K562 (cell line): Measurements from ENCODE around the gene TNP1.

Experiments
- ESRRA ChIP-seq: fragments of 450-650 bp; IDR thresholded peaks from 2 replicates; pipeline ENCODE4 v1.6.1; 2014; ENCODE audit warnings: low read depth, mild to moderate bottlenecking, moderate library complexity, borderline replicate concordance
- SAFB2 ChIP-seq: fragments of 200-400 bp; formaldehyde crosslinking; IDR thresholded peaks from 2 replicates; pipeline ENCODE4 v1.6.1; 2018; ENCODE audit warnings: borderline replicate concordance, low read length, low read depth, moderate library complexity; ENCODE audit not compliant: severe bottlenecking
- SRSF7 ChIP-seq: fragments of 200-400 bp; formaldehyde crosslinking; optimal IDR thresholded peaks from 2 replicates; pipeline ENCODE3; 2017; ENCODE audit warnings: mild to moderate bottlenecking, low read depth, low read length
- ZNF699 ChIP-seq: fragments of 250-450 bp; sonication (Bioruptor Pico); IDR thresholded peaks from 2 replicates; pipeline ENCODE4 v1.8.0; 2021; ENCODE audit warnings: mild to moderate bottlenecking, moderate library complexity; ENCODE audit not compliant: insufficient replicate concordance

DNA sequence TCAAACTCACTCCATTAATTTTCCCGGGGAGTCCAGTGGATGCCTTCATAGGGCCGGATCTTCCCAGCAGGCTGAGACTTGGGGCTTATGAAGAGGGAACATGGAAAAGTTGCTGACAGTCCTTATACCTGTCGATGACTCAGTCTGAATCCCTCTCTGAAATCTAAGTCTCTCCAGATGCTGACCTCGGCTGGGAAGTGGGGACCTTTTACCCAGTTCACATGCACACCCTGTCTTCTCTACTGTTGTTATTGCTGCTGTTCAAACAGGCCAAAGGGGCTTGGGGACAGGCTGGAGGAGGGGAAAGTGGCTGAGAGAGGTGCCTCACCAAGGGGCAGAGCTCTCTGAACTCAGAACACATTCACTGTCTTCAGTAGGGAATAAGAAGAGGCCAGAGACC lies 4.1 kb upstream of the TNP1 start:
- no peak for TF ChIP-seq ESRRA
- TF ChIP-seq SAFB2 = no peak
- no peak for TF ChIP-seq ZNF699
- TF ChIP-seq SRSF7 = no peak
